Body of pancreas (tissue), 4 donors: ENCODE measurements around the gene MAP3K5.

Experiments used
- POLR2A ChIP-seq, 3 donors: fragments of 450-650 bp; IDR thresholded peaks; one replicate each; pipeline ENCODE4 v1.6.1; 2016; ENCODE audit warnings: antibody characterized with exemption in 3 of 3, mild to moderate bottlenecking in 2 of 3
- TF ChIP-seq, protein P1 (sequence below), 7 experiments: fragments of 450-650 bp in 4 of 7; fragments of 200-600 bp in 3 of 7; sonication (generic) in 3 of 7; IDR thresholded peaks; one replicate each; pipeline ENCODE4 v1.5.1; 2016 to 2019; ENCODE audit warnings: antibody characterized with exemption in 7 of 7

DNA sequence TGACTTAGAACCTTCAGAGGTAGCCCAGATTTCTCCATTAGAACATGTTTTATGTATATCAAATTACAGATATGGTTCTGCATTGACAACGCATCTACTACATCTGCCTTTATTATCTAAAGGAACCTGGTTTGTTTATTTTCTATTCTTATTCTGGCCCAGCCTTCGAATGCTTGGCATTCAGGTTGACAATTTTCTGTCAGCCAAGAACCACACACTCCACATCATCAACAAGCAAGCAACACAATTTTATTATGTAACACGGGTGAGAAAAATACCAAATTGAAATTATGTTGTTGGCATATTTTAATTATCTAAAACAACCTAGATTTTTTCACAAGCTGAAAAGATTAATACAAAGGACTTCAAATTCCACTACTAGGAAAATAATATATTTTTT lies 14.6 kb downstream of the MAP3K5 start:
- TF ChIP-seq, protein P1, sequence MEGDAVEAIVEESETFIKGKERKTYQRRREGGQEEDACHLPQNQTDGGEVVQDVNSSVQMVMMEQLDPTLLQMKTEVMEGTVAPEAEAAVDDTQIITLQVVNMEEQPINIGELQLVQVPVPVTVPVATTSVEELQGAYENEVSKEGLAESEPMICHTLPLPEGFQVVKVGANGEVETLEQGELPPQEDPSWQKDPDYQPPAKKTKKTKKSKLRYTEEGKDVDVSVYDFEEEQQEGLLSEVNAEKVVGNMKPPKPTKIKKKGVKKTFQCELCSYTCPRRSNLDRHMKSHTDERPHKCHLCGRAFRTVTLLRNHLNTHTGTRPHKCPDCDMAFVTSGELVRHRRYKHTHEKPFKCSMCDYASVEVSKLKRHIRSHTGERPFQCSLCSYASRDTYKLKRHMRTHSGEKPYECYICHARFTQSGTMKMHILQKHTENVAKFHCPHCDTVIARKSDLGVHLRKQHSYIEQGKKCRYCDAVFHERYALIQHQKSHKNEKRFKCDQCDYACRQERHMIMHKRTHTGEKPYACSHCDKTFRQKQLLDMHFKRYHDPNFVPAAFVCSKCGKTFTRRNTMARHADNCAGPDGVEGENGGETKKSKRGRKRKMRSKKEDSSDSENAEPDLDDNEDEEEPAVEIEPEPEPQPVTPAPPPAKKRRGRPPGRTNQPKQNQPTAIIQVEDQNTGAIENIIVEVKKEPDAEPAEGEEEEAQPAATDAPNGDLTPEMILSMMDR (IDR thresholded peaks at IDR 0.05) = no peak
- no peak for TF ChIP-seq POLR2A (IDR thresholded peaks at IDR 0.05)
